ENCODE measurements around the gene HOXC6. TPM values are rescaled to one million over a fixed set of nuclear protein-coding genes. Genes with fewer than 3 reads are reported as not detected.

HOXC6 gene
- polyA plus RNA-seq, 4 donors, result 1.5 to 10.4 (median 1.9) TPM; not detected in 1

GRCh38 chr12:54047964-54048303, 19.7 kb downstream of the HOXC6 start:
- H3K27ac ChIP-seq (ENCODE audit: low read depth in 1 of 3, low read length in 2 of 3), result no peak overlapping the region
- no peak overlapping the region for H3K4me3 ChIP-seq (ENCODE audit: low read depth in 1 of 3, low read length in 3 of 3)
- H3K27me3 ChIP-seq (ENCODE audit: control insufficient read depth in 3 of 3, insufficient read depth in 3 of 3, low read length in 3 of 3), result peaks cover 3 to 86% (median 25%) of the 10 kb centered on the region in 3 donors
- peaks cover 0 to 2% (median 0%) of the 10 kb centered on the region in 3 donors for H3K36me3 ChIP-seq (ENCODE audit: control insufficient read depth in 3 of 3, insufficient read depth in 2 of 3, low read depth in 1 of 3, low read length in 3 of 3)
- FAIRE-seq (no peak), DNase-seq (no peak)
- H3K9me3 ChIP-seq (ENCODE audit: control insufficient read depth in 2 of 2, insufficient read depth in 1 of 2, low read depth in 1 of 2, low read length in 1 of 2), result no peaks in the 10 kb centered on the region
- 65 to 76% (median 70%) methylated on average over 8 of the region's 8 CpGs for WGBS, 3 donors
- peaks cover 2 to 26% (median 3%) of the 10 kb centered on the region in 3 donors for H3K4me1 ChIP-seq (ENCODE audit: control insufficient read depth in 3 of 3, insufficient read depth in 2 of 3, low read depth in 1 of 3, low read length in 2 of 3)

DNA sequence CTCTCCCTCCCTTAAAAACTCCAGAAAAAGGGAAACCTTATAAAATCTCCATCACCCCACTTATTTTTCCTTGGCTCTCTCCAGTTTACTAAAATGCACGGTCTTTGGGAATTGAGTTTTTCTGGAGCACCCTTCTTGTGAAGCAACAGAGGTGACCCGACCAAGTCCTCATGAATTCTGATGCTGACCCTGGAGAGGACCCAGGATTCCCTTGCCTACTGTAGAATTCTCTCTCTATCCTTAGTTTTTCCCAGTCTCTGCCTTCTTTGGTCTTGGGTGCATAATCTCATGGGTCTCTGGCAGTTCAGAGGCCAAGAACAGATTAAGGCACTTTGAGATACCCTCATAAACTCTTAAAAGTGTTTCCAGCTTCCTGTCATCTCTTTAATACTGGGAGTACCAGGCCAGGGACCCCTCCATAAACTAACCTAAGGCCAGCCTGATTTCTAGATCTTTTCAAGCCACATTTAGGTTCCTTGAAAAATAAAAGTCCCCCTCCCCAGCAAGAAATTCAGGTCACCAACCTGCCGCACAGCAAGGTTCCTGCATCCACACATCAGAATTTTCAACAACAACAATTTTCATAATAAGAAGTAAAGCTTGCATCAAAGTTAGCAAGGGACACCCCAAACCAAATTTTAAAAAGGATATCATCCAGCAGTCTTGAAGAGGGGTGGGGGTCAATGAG, 20.3 kb downstream of the HOXC6 start:
- Histone ChIP-seq H3K4me3 (ENCODE audit: low read depth in 1 of 3, low read length in 3 of 3) (no peak overlapping the region), H3K27ac (ENCODE audit: low read depth in 1 of 3, low read length in 2 of 3) (no peak overlapping the region), H3K9me3 (ENCODE audit: control insufficient read depth in 2 of 2, insufficient read depth in 1 of 2, low read depth in 1 of 2, low read length in 1 of 2) (no peaks in the 10 kb centered on the region), H3K36me3 (ENCODE audit: control insufficient read depth in 3 of 3, insufficient read depth in 2 of 3, low read depth in 1 of 3, low read length in 3 of 3) (peaks cover 0 to 2% (median 0%) of the 10 kb centered on the region in 3 donors), H3K27me3 (ENCODE audit: control insufficient read depth in 3 of 3, insufficient read depth in 3 of 3, low read length in 3 of 3) (peaks cover 3 to 87% (median 30%) of the 10 kb centered on the region in 3 donors), H3K4me1 (ENCODE audit: control insufficient read depth in 3 of 3, insufficient read depth in 2 of 3, low read depth in 1 of 3, low read length in 2 of 3) (peaks cover 2 to 30% (median 3%) of the 10 kb centered on the region in 3 donors)
- WGBS, 3 donors, result 57 to 83% (median 71%) methylated on average over 3 of the region's 3 CpGs
- DNase-seq, result no peak
- no peak for FAIRE-seq

DNA sequence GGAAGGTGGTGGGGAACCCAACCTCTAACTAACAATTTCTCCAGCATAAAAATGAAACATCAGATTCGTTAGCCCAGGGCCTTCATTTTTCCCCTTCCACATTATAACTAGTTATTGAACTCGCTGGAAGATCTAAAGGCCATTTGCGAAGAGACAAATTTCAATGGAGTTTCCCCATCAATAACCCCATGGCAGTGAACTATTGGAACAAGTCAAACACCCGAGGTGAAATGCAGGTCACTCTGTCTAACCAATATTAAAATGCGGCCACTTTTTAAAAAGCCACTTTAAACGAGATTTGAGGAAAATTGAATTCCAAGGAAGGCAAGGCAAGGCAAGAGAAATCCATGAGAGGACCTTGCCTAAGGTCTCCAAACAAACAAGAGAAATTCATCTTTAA, 20.9 kb downstream of the HOXC6 start:
- peaks cover 3 to 90% (median 30%) of the 10 kb centered on the region in 3 donors for H3K27me3 ChIP-seq (ENCODE audit: control insufficient read depth in 3 of 3, insufficient read depth in 3 of 3, low read length in 3 of 3)

GRCh38 chr12:54050482-54050810, 22.2 kb downstream of the HOXC6 start:
- DNase-seq (no peak), FAIRE-seq (no peak)
- Histone ChIP-seq H3K9me3 (ENCODE audit: control insufficient read depth in 2 of 2, insufficient read depth in 1 of 2, low read depth in 1 of 2, low read length in 1 of 2) (no peaks in the 10 kb centered on the region), H3K4me1 (ENCODE audit: control insufficient read depth in 3 of 3, insufficient read depth in 2 of 3, low read depth in 1 of 3, low read length in 2 of 3) (peaks cover 2 to 29% (median 3%) of the 10 kb centered on the region in 3 donors), H3K27me3 (ENCODE audit: control insufficient read depth in 3 of 3, insufficient read depth in 3 of 3, low read length in 3 of 3) (peaks cover 3 to 94% (median 25%) of the 10 kb centered on the region in 3 donors), H3K27ac (ENCODE audit: low read depth in 1 of 3, low read length in 2 of 3) (no peak overlapping the region), H3K36me3 (ENCODE audit: control insufficient read depth in 3 of 3, insufficient read depth in 2 of 3, low read depth in 1 of 3, low read length in 3 of 3) (peaks cover 0 to 2% (median 0%) of the 10 kb centered on the region in 3 donors), H3K4me3 (ENCODE audit: low read depth in 1 of 3, low read length in 3 of 3) (no peak overlapping the region)
- 48 to 61% (median 59%) methylated on average over 2 of the region's 2 CpGs for WGBS, 3 donors

More for the DNA sequence above, 20.9 kb downstream of the HOXC6 start:
- no peak overlapping the region for H3K4me3 ChIP-seq (ENCODE audit: low read depth in 1 of 3, low read length in 3 of 3)
- WGBS, 3 donors, result 63 to 71% (median 70%) methylated on average over 6 of the region's 6 CpGs
- H3K36me3 ChIP-seq (ENCODE audit: control insufficient read depth in 3 of 3, insufficient read depth in 2 of 3, low read depth in 1 of 3, low read length in 3 of 3), result peaks cover 0 to 2% (median 0%) of the 10 kb centered on the region in 3 donors
- FAIRE-seq (no peak), DNase-seq (no peak)
- peaks cover 2 to 31% (median 3%) of the 10 kb centered on the region in 3 donors for H3K4me1 ChIP-seq (ENCODE audit: control insufficient read depth in 3 of 3, insufficient read depth in 2 of 3, low read depth in 1 of 3, low read length in 2 of 3)
- H3K9me3 ChIP-seq (ENCODE audit: control insufficient read depth in 2 of 2, insufficient read depth in 1 of 2, low read depth in 1 of 2, low read length in 1 of 2), result no peaks in the 10 kb centered on the region
- H3K27ac ChIP-seq (ENCODE audit: low read depth in 1 of 3, low read length in 2 of 3), result no peak overlapping the region

GRCh38 chr12:54051026-54051842, 23.0 kb downstream of the HOXC6 start:
- Histone ChIP-seq H3K4me3 (ENCODE audit: low read depth in 1 of 3, low read length in 3 of 3) (no peak overlapping the region), H3K27ac (ENCODE audit: low read depth in 1 of 3, low read length in 2 of 3) (peak overlapping the region in 1 of 3 donors; percentile 26), H3K4me1 (ENCODE audit: control insufficient read depth in 3 of 3, insufficient read depth in 2 of 3, low read depth in 1 of 3, low read length in 2 of 3) (peaks cover 2 to 31% (median 3%) of the 10 kb centered on the region in 3 donors), H3K27me3 (ENCODE audit: control insufficient read depth in 3 of 3, insufficient read depth in 3 of 3, low read length in 3 of 3) (peaks cover 3 to 95% (median 25%) of the 10 kb centered on the region in 3 donors), H3K36me3 (ENCODE audit: control insufficient read depth in 3 of 3, insufficient read depth in 2 of 3, low read depth in 1 of 3, low read length in 3 of 3) (peaks cover 0 to 2% (median 0%) of the 10 kb centered on the region in 3 donors), H3K9me3 (ENCODE audit: control insufficient read depth in 2 of 2, insufficient read depth in 1 of 2, low read depth in 1 of 2, low read length in 1 of 2) (no peaks in the 10 kb centered on the region)
- no peak for FAIRE-seq
- WGBS, 3 donors, result 27 to 40% (median 28%) methylated on average over 12 of the region's 12 CpGs
- DNase-seq, result peak; percentile 40 to 43

- peaks cover 0 to 94% (median 23%) of the 10 kb centered on the region in 3 donors for H3K27me3 ChIP-seq (ENCODE audit: control insufficient read depth in 3 of 3, insufficient read depth in 3 of 3, low read length in 3 of 3)
- WGBS, 3 donors, result 10 to 19% (median 18%) methylated on average over 24 of the region's 24 CpGs
- peaks cover 2 to 31% (median 3%) of the 10 kb centered on the region in 3 donors for H3K4me1 ChIP-seq (ENCODE audit: control insufficient read depth in 3 of 3, insufficient read depth in 2 of 3, low read depth in 1 of 3, low read length in 2 of 3)
- FAIRE-seq (no peak), DNase-seq (peak; percentile 58 to 83)
- peak overlapping the region in 2 of 3 donors; percentile 68 to 81 for H3K27ac ChIP-seq (ENCODE audit: low read depth in 1 of 3, low read length in 2 of 3)
- H3K9me3 ChIP-seq (ENCODE audit: control insufficient read depth in 2 of 2, insufficient read depth in 1 of 2, low read depth in 1 of 2, low read length in 1 of 2), result no peaks in the 10 kb centered on the region
- peaks cover 0 to 2% (median 0%) of the 10 kb centered on the region in 3 donors for H3K36me3 ChIP-seq (ENCODE audit: control insufficient read depth in 3 of 3, insufficient read depth in 2 of 3, low read depth in 1 of 3, low read length in 3 of 3)
- H3K4me3 ChIP-seq (ENCODE audit: low read depth in 1 of 3, low read length in 3 of 3), result no peak overlapping the region
Observed at GRCh38 chr12:54051874-54052437, 23.7 kb downstream of the HOXC6 start.

DNA sequence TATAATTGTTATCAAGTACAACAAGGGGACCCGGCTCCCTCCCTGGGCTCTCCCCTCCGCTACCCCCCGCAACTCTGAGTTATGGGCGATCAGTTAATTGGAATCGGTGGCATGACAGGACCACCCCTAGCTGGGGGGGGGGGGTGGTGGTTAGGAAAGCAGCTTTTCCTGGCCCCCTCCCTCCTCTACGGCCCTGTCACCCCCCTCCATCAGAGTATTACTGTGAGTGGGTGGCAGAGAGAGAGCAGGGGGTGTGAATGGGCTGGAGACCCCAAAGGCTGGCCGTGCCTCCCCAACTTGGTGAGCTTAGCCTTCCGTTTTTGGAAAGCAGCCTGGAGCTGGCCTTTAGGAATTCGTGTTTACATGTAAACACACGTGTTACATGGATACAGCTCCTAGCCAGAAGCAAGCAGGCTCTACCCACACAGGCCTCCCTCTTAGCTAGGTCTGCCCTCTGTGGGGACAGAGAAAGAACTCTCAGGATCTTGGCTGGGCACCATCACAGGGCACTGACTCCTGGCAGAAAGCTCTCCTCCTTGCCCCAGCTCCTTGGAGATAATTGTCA, 24.3 kb downstream of the HOXC6 start:
- Histone ChIP-seq H3K36me3 (ENCODE audit: control insufficient read depth in 3 of 3, insufficient read depth in 2 of 3, low read depth in 1 of 3, low read length in 3 of 3) (peaks cover 0 to 2% (median 0%) of the 10 kb centered on the region in 3 donors), H3K27me3 (ENCODE audit: control insufficient read depth in 3 of 3, insufficient read depth in 3 of 3, low read length in 3 of 3) (peaks cover 0 to 94% (median 19%) of the 10 kb centered on the region in 3 donors), H3K27ac (ENCODE audit: low read depth in 1 of 3, low read length in 2 of 3) (peak overlapping the region in 2 of 3 donors; percentile 68 to 81), H3K9me3 (ENCODE audit: control insufficient read depth in 2 of 2, insufficient read depth in 1 of 2, low read depth in 1 of 2, low read length in 1 of 2) (no peaks in the 10 kb centered on the region), H3K4me3 (ENCODE audit: low read depth in 1 of 3, low read length in 3 of 3) (no peak overlapping the region), H3K4me1 (ENCODE audit: control insufficient read depth in 3 of 3, insufficient read depth in 2 of 3, low read depth in 1 of 3, low read length in 2 of 3) (peaks cover 2 to 31% (median 3%) of the 10 kb centered on the region in 3 donors)
- DNase-seq, result peak in 1 of 2 donors; percentile 31
- FAIRE-seq, result no peak
- 4 to 15% (median 14%) methylated on average over 10 of the region's 10 CpGs for WGBS, 3 donors
